A549 (cell line): ENCODE measurements around the gene NDUFA11.

Source experiments
- POLR2A ChIP-seq: IDR thresholded peaks from 2 replicates; pipeline ENCODE4 v1.6.1; 2012; ENCODE audit warnings: mild to moderate bottlenecking, low read length
- TF ChIP-seq, protein P1 (sequence below): fragments of >200 bp; sonication (Bioruptor Twin); formaldehyde crosslinking; IDR thresholded peaks from 3 replicates; pipeline ENCODE4 v1.5.1; 2016

DNA sequence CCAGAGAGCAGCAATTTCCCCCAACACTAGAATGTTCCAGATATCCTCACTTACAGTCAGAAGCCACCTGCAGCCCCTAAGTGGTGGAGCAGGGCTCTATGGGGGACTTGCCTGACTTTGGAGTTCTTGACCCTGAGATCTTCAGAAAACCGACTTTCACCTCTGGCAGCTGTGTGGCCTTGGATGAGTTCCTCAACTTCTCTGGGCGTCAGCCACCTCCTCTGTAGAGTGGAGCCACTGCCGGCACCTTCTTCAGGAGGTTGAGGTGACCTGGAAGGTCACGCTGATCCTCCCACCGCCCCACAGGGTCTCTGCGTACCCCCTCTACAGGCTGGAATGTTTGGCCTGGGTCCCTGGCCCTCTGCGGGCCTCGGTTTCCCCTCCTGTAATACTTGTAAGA is 26.2 kb downstream of the NDUFA11 start:
- no peak for TF ChIP-seq POLR2A
- TF ChIP-seq, protein P1, sequence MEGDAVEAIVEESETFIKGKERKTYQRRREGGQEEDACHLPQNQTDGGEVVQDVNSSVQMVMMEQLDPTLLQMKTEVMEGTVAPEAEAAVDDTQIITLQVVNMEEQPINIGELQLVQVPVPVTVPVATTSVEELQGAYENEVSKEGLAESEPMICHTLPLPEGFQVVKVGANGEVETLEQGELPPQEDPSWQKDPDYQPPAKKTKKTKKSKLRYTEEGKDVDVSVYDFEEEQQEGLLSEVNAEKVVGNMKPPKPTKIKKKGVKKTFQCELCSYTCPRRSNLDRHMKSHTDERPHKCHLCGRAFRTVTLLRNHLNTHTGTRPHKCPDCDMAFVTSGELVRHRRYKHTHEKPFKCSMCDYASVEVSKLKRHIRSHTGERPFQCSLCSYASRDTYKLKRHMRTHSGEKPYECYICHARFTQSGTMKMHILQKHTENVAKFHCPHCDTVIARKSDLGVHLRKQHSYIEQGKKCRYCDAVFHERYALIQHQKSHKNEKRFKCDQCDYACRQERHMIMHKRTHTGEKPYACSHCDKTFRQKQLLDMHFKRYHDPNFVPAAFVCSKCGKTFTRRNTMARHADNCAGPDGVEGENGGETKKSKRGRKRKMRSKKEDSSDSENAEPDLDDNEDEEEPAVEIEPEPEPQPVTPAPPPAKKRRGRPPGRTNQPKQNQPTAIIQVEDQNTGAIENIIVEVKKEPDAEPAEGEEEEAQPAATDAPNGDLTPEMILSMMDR, result no peak
